ENCODE results near the gene MFGE8.
A peak's percentile ranks its signal among the peaks of the same experiment; 100 is the strongest.

- TF ChIP-seq CTCF (IDR thresholded peaks at IDR 0.05) (no peak), POLR2AphosphoS5 (IDR thresholded peaks at IDR 0.05; ENCODE audit: insufficient read depth in 1 of 2, low read depth in 1 of 2) (peak in 1 of 2 donors; percentile 12)
Measured at GRCh38 chr15:88911766-88912118, 1.4 kb downstream of the MFGE8 start.
